Keratinocyte (primary cell): ENCODE results near the gene MYADML2.

Experiments
- EZH2 ChIP-seq: IDR thresholded peaks from one replicate; pipeline ENCODE4 v1.6.1; 2012; ENCODE audit warnings: inconsistent platforms, mild to moderate bottlenecking, low read length, moderate library complexity
- TF ChIP-seq, protein P1 (sequence below), 3 experiments: IDR thresholded peaks in 1 of 3; conservative IDR thresholded peaks in 1 of 3; optimal IDR thresholded peaks in 1 of 3; 2 replicates in 2 of 3; 3 replicates in 1 of 3; pipeline versions ENCODE3 to v1.5.1; 2011; ENCODE audit warnings: low read length in 3 of 3, mild to moderate bottlenecking in 3 of 3, moderate library complexity in 2 of 3, control low read depth in 1 of 3, inconsistent platforms in 1 of 3; ENCODE audit not compliant: insufficient read depth in 2 of 3; ENCODE audit errors: extremely low read depth in 1 of 3

DNA sequence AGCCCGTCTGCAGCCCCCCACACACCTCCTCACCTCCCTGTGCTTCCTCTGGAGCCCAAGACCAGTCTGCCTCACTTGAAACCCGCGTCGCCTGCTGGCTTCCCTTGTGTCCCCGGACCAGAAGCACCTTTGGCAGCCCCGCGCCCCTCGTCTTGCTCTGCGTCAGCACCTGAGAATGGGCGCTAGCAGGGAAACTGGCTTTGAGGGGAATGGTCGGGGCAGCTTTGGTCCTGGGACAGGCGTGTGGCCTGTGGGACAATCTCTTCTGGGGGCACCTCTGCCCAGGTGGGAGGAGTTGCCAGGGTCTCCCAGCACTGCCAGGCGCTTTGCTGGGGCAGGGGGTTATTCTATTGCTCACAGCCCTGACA is 15.9 kb downstream of the MYADML2 start:
- TF ChIP-seq, protein P1, sequence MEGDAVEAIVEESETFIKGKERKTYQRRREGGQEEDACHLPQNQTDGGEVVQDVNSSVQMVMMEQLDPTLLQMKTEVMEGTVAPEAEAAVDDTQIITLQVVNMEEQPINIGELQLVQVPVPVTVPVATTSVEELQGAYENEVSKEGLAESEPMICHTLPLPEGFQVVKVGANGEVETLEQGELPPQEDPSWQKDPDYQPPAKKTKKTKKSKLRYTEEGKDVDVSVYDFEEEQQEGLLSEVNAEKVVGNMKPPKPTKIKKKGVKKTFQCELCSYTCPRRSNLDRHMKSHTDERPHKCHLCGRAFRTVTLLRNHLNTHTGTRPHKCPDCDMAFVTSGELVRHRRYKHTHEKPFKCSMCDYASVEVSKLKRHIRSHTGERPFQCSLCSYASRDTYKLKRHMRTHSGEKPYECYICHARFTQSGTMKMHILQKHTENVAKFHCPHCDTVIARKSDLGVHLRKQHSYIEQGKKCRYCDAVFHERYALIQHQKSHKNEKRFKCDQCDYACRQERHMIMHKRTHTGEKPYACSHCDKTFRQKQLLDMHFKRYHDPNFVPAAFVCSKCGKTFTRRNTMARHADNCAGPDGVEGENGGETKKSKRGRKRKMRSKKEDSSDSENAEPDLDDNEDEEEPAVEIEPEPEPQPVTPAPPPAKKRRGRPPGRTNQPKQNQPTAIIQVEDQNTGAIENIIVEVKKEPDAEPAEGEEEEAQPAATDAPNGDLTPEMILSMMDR (optimal IDR thresholded peaks at IDR 0.05 in 1 of 3, IDR thresholded peaks at IDR 0.05 in 1 of 3, conservative IDR thresholded peaks at IDR 0.05 in 1 of 3; ENCODE audit: extremely low read depth in 1 of 3, insufficient read depth in 2 of 3, low read length in 3 of 3): no peak
- no peak for TF ChIP-seq EZH2
